ENCODE results near the gene TCF20.

The TCF20 gene

DNA sequence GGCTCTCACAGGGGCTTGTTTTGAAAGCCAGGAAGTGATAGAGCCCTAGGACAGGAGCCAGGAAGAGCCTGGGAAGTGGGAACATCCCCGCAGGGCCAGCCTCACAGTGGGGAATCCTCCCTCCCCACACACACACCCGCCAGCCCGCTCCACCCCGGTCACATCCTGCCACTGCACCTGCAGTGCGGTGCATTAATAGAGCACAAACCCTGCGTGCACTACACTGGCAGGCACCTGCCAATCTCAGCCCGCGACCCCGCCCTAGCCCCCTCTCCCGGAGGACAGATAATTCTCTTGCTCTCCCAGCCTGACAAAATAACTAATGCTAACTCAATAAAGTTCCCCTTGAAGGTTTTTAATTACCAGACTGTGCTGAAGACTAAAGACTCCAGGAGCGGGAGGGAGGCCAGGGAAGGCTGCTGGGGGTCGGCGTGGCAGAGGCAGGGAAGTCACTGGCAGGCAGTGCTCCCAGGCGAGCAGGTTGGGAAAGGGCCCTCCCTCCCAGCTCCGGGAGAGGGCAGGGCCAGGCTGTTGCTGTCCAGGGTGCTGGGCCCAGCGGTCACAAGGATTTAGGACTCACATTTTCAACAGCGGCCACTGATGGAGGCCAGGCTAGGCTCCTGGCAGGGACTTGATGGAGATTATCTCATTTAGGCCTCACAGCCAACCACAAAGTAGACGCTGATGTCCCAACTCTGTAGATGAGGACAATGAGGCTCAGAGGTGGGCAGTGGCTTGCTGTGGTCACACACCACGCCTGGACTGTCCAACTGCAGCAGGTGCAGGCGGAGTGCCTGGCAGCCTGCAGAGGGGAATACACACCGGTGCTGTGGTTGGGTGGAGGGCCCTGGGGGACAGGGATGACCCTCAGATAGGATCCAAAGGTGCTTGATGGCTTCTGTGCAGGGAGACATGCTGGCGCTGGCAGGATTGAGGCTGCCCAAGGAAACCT, 23.9 kb upstream of the TCF20 start:
- H3K9me3 ChIP-seq (ENCODE audit: control insufficient read depth, low read length) = no peaks in the 10 kb centered on the region
- H2BK15ac ChIP-seq (ENCODE audit: low read depth, poor library complexity, severe bottlenecking) = no peak overlapping the region
- H3K23ac ChIP-seq (ENCODE audit: low read length in 2 of 2) = no peak overlapping the region
- no peak overlapping the region for H3K14ac ChIP-seq (ENCODE audit: low read length in 2 of 2)
- H3K9ac ChIP-seq (ENCODE audit: low read length) = no peak overlapping the region
- H3K4me2 ChIP-seq (ENCODE audit: low read length, poor library complexity, severe bottlenecking) = no peak overlapping the region
- peak; percentile 60 for DNase-seq
- H2AK5ac ChIP-seq (ENCODE audit: low read length, severe bottlenecking) = no peak overlapping the region
- no peak overlapping the region for H2BK5ac ChIP-seq (ENCODE audit: low read depth, low read length, poor library complexity, severe bottlenecking)
- no peak overlapping the region for H3K27ac ChIP-seq (ENCODE audit: low read length, poor library complexity, severe bottlenecking)
- no peak overlapping the region for H3K4ac ChIP-seq (ENCODE audit: low read depth in 1 of 2, low read length in 2 of 2)
- H2BK12ac ChIP-seq (ENCODE audit: low read length in 2 of 2) = no peak overlapping the region
- H3K4me1 ChIP-seq (ENCODE audit: control insufficient read depth, insufficient read depth, low read depth, low read length) = peaks cover 7% of the 10 kb centered on the region
- no peak overlapping the region for H3K18ac ChIP-seq (ENCODE audit: low read depth in 1 of 2, low read length in 2 of 2)
- H3K79me1 ChIP-seq (replicated peaks; ENCODE audit: low read length, poor library complexity, severe bottlenecking) = no peaks in the 10 kb centered on the region
- no peak overlapping the region for H4K8ac ChIP-seq (ENCODE audit: low read length)
- H2AFZ ChIP-seq (ENCODE audit: low read depth, low read length) = no peak overlapping the region
- 30% methylated on average over 22 of the region's 22 CpGs for WGBS
- peaks cover 0 to 3% of the 10 kb centered on the region in 2 experiments for H3K36me3 ChIP-seq (ENCODE audit: control insufficient read depth in 1 of 2, insufficient read depth in 2 of 2, low read depth in 1 of 2, low read length in 2 of 2)
- H3K27me3 ChIP-seq (ENCODE audit: control insufficient read depth in 1 of 2, insufficient read depth in 1 of 2, low read length in 2 of 2) = peaks cover 27 to 36% of the 10 kb centered on the region in 2 experiments
- no peak overlapping the region for H3K4me3 ChIP-seq (ENCODE audit: insufficient read depth in 1 of 2, low read depth in 1 of 2, low read length in 2 of 2)
- H4K91ac ChIP-seq (ENCODE audit: low read length) = no peak overlapping the region
- no peak overlapping the region for H2BK120ac ChIP-seq (ENCODE audit: low read depth, low read length)

DNA sequence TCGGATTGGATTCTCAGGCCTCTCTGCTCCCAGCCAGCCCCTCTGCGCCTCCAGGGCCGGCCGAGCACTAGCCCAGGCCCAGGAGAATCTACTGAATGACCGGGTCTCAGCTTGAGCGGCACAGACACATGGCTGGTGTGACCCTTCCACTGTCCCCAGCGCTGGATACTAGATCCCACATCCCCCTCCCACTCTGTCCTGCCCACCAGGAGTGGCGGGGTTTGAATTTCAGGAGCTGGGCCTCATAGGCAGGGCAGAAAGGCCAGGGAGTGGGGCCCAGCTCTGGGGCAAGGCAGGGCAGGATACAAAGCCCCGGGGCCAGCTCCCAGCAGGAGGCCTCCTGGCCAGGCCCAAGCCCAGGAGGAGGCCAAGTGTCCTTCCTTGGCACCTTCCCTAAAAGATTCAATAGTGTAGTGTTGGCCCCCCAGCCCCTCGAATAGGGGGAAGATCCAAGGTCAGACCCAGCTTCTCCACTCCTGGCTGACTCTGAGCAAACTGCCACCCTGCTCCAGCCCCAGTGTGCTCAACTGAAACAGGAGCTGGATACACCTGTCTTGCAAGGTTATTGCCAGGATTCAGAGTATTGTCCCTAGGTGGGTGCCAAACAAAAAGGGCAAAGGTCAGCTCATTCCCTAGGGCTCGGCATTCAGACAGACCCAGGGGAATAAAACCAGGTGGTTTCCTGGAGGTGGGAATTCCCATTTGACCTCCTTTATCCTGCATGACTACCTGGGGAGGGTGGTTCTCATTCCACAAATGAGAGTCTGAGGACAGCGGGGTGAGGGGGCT, 22.5 kb upstream of the TCF20 start:
- Histone ChIP-seq H3K23ac (ENCODE audit: low read length in 2 of 2) (no peak overlapping the region), H3K27ac (ENCODE audit: low read length, poor library complexity, severe bottlenecking) (no peak overlapping the region), H2BK12ac (ENCODE audit: low read length in 2 of 2) (no peak overlapping the region), H2AK5ac (ENCODE audit: low read length, severe bottlenecking) (no peak overlapping the region), H3K79me1 (replicated peaks; ENCODE audit: low read length, poor library complexity, severe bottlenecking) (no peaks in the 10 kb centered on the region), H3K9me3 (ENCODE audit: control insufficient read depth, low read length) (no peaks in the 10 kb centered on the region), H3K27me3 (ENCODE audit: control insufficient read depth in 1 of 2, insufficient read depth in 1 of 2, low read length in 2 of 2) (peaks cover 23 to 34% of the 10 kb centered on the region in 2 experiments), H3K18ac (ENCODE audit: low read depth in 1 of 2, low read length in 2 of 2) (no peak overlapping the region), H2AFZ (ENCODE audit: low read depth, low read length) (no peak overlapping the region), H3K14ac (ENCODE audit: low read length in 2 of 2) (no peak overlapping the region), H3K4ac (ENCODE audit: low read depth in 1 of 2, low read length in 2 of 2) (no peak overlapping the region), H3K9ac (ENCODE audit: low read length) (no peak overlapping the region), H3K4me2 (ENCODE audit: low read length, poor library complexity, severe bottlenecking) (no peak overlapping the region), H4K8ac (ENCODE audit: low read length) (no peak overlapping the region), H2BK15ac (ENCODE audit: low read depth, poor library complexity, severe bottlenecking) (no peak overlapping the region), H3K4me1 (ENCODE audit: control insufficient read depth, insufficient read depth, low read depth, low read length) (peaks cover 7% of the 10 kb centered on the region), H3K4me3 (ENCODE audit: insufficient read depth in 1 of 2, low read depth in 1 of 2, low read length in 2 of 2) (no peak overlapping the region), H3K36me3 (ENCODE audit: control insufficient read depth in 1 of 2, insufficient read depth in 2 of 2, low read depth in 1 of 2, low read length in 2 of 2) (peaks cover 0 to 3% of the 10 kb centered on the region in 2 experiments), H4K91ac (ENCODE audit: low read length) (no peak overlapping the region), H2BK5ac (ENCODE audit: low read depth, low read length, poor library complexity, severe bottlenecking) (no peak overlapping the region), H2BK120ac (ENCODE audit: low read depth, low read length) (no peak overlapping the region)
- DNase-seq = no peak
- 74% methylated on average over 12 of the region's 12 CpGs for WGBS

DNA sequence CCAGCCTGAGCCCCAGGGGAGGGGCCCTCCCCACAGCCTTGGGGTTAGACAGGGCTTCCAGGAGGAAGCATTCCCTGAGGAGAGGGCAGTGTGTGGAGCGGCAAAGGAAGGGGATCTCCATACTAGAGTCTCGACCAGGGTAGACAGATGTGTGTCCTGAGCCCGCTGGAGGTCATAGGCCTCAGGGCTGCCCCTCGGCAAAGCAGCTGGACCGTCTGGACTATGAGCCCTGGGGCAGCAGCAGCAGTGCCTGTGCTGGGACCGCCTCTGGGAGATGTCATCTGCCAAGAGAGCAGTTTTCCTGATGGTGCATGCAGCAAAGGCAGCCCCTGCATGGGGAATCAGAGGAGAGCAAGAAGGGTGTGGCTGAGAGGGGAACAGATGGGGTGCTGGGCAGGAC, 20.8 kb upstream of the TCF20 start:
- Histone ChIP-seq H2BK5ac (ENCODE audit: low read depth, low read length, poor library complexity, severe bottlenecking) (no peak overlapping the region), H3K4ac (ENCODE audit: low read depth in 1 of 2, low read length in 2 of 2) (no peak overlapping the region), H2BK15ac (ENCODE audit: low read depth, poor library complexity, severe bottlenecking) (no peak overlapping the region), H2AFZ (ENCODE audit: low read depth, low read length) (no peak overlapping the region), H3K4me3 (ENCODE audit: insufficient read depth in 1 of 2, low read depth in 1 of 2, low read length in 2 of 2) (no peak overlapping the region), H3K4me2 (ENCODE audit: low read length, poor library complexity, severe bottlenecking) (no peak overlapping the region), H2BK12ac (ENCODE audit: low read length in 2 of 2) (no peak overlapping the region), H3K4me1 (ENCODE audit: control insufficient read depth, insufficient read depth, low read depth, low read length) (peaks cover 5% of the 10 kb centered on the region), H3K79me1 (replicated peaks; ENCODE audit: low read length, poor library complexity, severe bottlenecking) (no peaks in the 10 kb centered on the region), H3K9ac (ENCODE audit: low read length) (no peak overlapping the region), H3K27ac (ENCODE audit: low read length, poor library complexity, severe bottlenecking) (no peak overlapping the region), H4K8ac (ENCODE audit: low read length) (no peak overlapping the region), H3K23ac (ENCODE audit: low read length in 2 of 2) (no peak overlapping the region), H3K9me3 (ENCODE audit: control insufficient read depth, low read length) (no peaks in the 10 kb centered on the region), H4K91ac (ENCODE audit: low read length) (no peak overlapping the region), H3K36me3 (ENCODE audit: control insufficient read depth in 1 of 2, insufficient read depth in 2 of 2, low read depth in 1 of 2, low read length in 2 of 2) (peaks cover 0 to 3% of the 10 kb centered on the region in 2 experiments), H3K14ac (ENCODE audit: low read length in 2 of 2) (no peak overlapping the region), H3K18ac (ENCODE audit: low read depth in 1 of 2, low read length in 2 of 2) (no peak overlapping the region), H2AK5ac (ENCODE audit: low read length, severe bottlenecking) (no peak overlapping the region), H3K27me3 (ENCODE audit: control insufficient read depth in 1 of 2, insufficient read depth in 1 of 2, low read length in 2 of 2) (peaks cover 29 to 51% of the 10 kb centered on the region in 2 experiments), H2BK120ac (ENCODE audit: low read depth, low read length) (no peak overlapping the region)
- no peak for DNase-seq
- 76% methylated on average over 6 of the region's 6 CpGs for WGBS

All from mesenchymal stem cell (in vitro differentiated cells and primary cell).